ENCODE data around the gene E2F4. TPM values are rescaled to one million over a fixed set of nuclear protein-coding genes. Genes with fewer than 3 reads are reported as not detected.

Gene E2F4
- polyA plus RNA-seq, 1 experiment = 83.2 TPM

DNA sequence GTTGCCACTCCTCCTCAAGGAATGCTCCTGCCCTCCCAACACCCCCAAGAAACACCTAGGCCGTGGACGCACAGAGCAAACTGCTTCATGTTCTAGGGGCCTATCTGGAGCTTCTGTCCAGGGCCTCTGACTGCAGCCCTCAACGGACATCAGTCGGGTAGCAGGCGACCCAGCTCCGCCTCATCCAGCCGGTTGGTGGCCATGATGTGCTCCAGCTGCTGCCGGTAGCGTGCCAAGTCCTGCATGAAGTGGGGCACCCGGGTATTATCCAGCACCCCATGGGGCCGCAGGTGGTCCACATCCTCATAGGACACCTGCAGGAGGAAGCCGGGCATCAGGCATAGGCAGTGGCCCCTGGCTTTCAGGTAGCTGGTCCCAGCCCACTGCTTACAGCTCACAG is 15.3 kb upstream of the E2F4 start:
- ChIA-PET POLR2A (interaction anchor here (0.6 kb wide), 1 partner anchor 40 kb away, joined by 3 read pairs; no protein-coding TSS in a partner anchor), CTCF (interaction anchor here (0.6 to 4.5 kb wide), 6 partner anchors 8 to 222 kb away, joined by 3 to 36 read pairs (median 8); partner anchors contain the start of genes FBXL8, HSF4 and TRADD)
- no peak overlapping the region for H3K4me3 ChIP-seq (ENCODE audit: low read depth, low read length)
- TF ChIP-seq, protein P1, sequence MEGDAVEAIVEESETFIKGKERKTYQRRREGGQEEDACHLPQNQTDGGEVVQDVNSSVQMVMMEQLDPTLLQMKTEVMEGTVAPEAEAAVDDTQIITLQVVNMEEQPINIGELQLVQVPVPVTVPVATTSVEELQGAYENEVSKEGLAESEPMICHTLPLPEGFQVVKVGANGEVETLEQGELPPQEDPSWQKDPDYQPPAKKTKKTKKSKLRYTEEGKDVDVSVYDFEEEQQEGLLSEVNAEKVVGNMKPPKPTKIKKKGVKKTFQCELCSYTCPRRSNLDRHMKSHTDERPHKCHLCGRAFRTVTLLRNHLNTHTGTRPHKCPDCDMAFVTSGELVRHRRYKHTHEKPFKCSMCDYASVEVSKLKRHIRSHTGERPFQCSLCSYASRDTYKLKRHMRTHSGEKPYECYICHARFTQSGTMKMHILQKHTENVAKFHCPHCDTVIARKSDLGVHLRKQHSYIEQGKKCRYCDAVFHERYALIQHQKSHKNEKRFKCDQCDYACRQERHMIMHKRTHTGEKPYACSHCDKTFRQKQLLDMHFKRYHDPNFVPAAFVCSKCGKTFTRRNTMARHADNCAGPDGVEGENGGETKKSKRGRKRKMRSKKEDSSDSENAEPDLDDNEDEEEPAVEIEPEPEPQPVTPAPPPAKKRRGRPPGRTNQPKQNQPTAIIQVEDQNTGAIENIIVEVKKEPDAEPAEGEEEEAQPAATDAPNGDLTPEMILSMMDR (IDR thresholded peaks at IDR 0.05; ENCODE audit: insufficient read depth, low read depth, low read length) = no peak
- no peaks in the 10 kb centered on the region for H3K36me3 ChIP-seq (ENCODE audit: control insufficient read depth, insufficient read depth, low read length)
- no peaks in the 10 kb centered on the region for H3K27me3 ChIP-seq (ENCODE audit: control insufficient read depth, insufficient read depth, low read length)
- no peak for DNase-seq (ENCODE audit: low read depth)

- ChIA-PET POLR2A (interaction anchor here (0.6 to 0.7 kb wide), 2 partner anchors 160 to 246 kb away, joined by 4 to 15 read pairs; no protein-coding TSS in a partner anchor), CTCF (no interaction called here)
- Histone ChIP-seq H3K36me3 (ENCODE audit: control insufficient read depth, insufficient read depth, low read length) (no peaks in the 10 kb centered on the region), H3K27me3 (ENCODE audit: control insufficient read depth, insufficient read depth, low read length) (no peaks in the 10 kb centered on the region), H3K4me3 (ENCODE audit: low read depth, low read length) (peak overlapping the region; percentile 41)
- TF ChIP-seq, protein P1 (IDR thresholded peaks at IDR 0.05; ENCODE audit: insufficient read depth, low read depth, low read length) = peak; percentile 16; the same call in 1 of the 2 replicates
- no peak for DNase-seq (ENCODE audit: low read depth)
Measured at GRCh38 chr16:67177743-67178699, 13.9 kb upstream of the E2F4 start.

GRCh38 chr16:67179421-67180080 is 12.4 kb upstream of the E2F4 start:
- POLR2A ChIA-PET = no interaction called here
- TF ChIP-seq, protein P1 (IDR thresholded peaks at IDR 0.05; ENCODE audit: insufficient read depth, low read depth, low read length) = no peak
- Histone ChIP-seq H3K36me3 (ENCODE audit: control insufficient read depth, insufficient read depth, low read length) (no peaks in the 10 kb centered on the region), H3K27me3 (ENCODE audit: control insufficient read depth, insufficient read depth, low read length) (no peaks in the 10 kb centered on the region), H3K4me3 (ENCODE audit: low read depth, low read length) (no peak overlapping the region)
- CTCF ChIA-PET = no interaction called here
- DNase-seq (ENCODE audit: low read depth) = no peak

GRCh38 chr16:67180166-67180565 is 11.8 kb upstream of the E2F4 start:
- Histone ChIP-seq H3K4me3 (ENCODE audit: low read depth, low read length) (no peak overlapping the region), H3K27me3 (ENCODE audit: control insufficient read depth, insufficient read depth, low read length) (no peaks in the 10 kb centered on the region), H3K36me3 (ENCODE audit: control insufficient read depth, insufficient read depth, low read length) (no peaks in the 10 kb centered on the region)
- TF ChIP-seq, protein P1 (IDR thresholded peaks at IDR 0.05; ENCODE audit: insufficient read depth, low read depth, low read length) = no peak
- no peak for DNase-seq (ENCODE audit: low read depth)
- CTCF ChIA-PET = no interaction called here
- POLR2A ChIA-PET = no interaction called here

GRCh38 chr16:67181346-67181745 is 10.6 kb upstream of the E2F4 start:
- ChIA-PET POLR2A (no interaction called here), CTCF (interaction anchor here (0.7 to 2.3 kb wide), 7 partner anchors 11 to 227 kb away, joined by 3 to 10 read pairs (median 4); partner anchors contain the start of gene NOL3)
- no peak for DNase-seq (ENCODE audit: low read depth)
- no peaks in the 10 kb centered on the region for H3K27me3 ChIP-seq (ENCODE audit: control insufficient read depth, insufficient read depth, low read length)
- no peaks in the 10 kb centered on the region for H3K36me3 ChIP-seq (ENCODE audit: control insufficient read depth, insufficient read depth, low read length)
- no peak overlapping the region for H3K4me3 ChIP-seq (ENCODE audit: low read depth, low read length)
- TF ChIP-seq, protein P1 (IDR thresholded peaks at IDR 0.05; ENCODE audit: insufficient read depth, low read depth, low read length) = no peak
